Choroid plexus epithelial cell (primary cell): ENCODE data around the gene GALNT12.

ENCODE experiments used
- DNase-seq: peaks from one replicate; pipeline ENCODE4 v3.0.0-alpha.2; 2010; ENCODE audit warnings: low read depth
- H3K4me3 ChIP-seq: 2 replicates; pipeline ENCODE4 v1.5.1; 2011; ENCODE audit warnings: low read depth, mild to moderate bottlenecking, control low read depth, low read length, moderate library complexity
- TF ChIP-seq, protein P1 (sequence below): conservative IDR thresholded peaks from 2 replicates; pipeline ENCODE4 v1.5.1; 2011; ENCODE audit warnings: low read depth, mild to moderate bottlenecking, control low read depth, inconsistent platforms, low read length, moderate library complexity

The GALNT12 gene

DNA sequence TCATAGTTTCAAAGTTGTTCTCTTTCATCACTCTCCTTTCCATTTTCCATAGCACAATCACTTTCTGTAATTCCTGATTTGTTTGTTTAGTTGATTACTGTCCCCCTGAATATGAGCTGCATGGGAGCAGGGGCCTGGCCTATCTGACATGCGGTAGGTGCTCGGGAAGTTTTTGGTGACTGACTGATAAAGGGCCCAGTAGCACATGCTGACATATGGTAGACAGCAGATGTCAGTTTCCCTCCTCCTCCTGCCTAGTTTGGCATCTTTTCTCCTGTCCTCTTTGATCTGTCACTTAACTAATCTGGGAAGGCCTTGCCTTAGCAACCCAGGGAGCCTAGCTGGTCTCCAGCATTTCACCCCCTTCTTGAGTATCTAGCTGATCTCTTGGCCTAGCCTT, 14.4 kb downstream of the GALNT12 start:
- TF ChIP-seq, protein P1, sequence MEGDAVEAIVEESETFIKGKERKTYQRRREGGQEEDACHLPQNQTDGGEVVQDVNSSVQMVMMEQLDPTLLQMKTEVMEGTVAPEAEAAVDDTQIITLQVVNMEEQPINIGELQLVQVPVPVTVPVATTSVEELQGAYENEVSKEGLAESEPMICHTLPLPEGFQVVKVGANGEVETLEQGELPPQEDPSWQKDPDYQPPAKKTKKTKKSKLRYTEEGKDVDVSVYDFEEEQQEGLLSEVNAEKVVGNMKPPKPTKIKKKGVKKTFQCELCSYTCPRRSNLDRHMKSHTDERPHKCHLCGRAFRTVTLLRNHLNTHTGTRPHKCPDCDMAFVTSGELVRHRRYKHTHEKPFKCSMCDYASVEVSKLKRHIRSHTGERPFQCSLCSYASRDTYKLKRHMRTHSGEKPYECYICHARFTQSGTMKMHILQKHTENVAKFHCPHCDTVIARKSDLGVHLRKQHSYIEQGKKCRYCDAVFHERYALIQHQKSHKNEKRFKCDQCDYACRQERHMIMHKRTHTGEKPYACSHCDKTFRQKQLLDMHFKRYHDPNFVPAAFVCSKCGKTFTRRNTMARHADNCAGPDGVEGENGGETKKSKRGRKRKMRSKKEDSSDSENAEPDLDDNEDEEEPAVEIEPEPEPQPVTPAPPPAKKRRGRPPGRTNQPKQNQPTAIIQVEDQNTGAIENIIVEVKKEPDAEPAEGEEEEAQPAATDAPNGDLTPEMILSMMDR = no peak
- no peak for DNase-seq
- H3K4me3 ChIP-seq = no peak overlapping the region

- no peak for DNase-seq
- TF ChIP-seq, protein P1 = no peak
- no peak overlapping the region for H3K4me3 ChIP-seq
These were observed 15.2 kb downstream of the GALNT12 start for GRCh38 chr9:98822661-98823060.

DNA sequence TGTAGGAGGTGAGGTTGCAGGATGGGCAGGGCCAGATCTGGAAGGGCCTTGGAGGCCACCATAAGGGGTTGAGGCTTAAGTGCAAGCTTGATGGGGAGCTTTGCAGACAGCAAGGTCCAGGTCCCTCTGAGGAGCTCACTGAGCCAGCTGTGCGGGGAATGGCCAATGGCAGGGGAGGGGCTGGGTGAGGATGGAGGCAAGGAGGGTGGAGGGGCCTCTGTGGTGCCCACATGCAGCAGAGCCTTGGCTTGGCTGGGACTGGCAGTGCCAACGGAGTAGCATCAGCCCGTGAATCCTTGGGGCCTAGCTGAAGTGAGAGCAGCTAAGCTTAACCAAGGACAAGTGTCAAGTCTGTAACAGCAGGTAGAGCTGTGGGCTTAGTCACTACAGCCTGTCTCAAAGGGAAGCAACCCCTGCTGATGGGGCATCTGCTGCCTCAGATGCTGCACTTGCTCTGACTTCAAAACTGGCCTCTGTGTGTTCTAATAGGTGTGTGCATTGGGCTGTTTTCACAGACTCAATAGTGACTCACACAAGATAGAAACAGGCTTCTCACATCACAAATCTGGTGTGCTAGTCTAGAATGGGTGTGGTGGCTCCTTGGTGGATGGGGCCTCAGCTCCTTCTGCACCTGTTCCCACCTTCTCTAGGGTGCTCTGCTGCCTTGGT, 16.3 kb downstream of the GALNT12 start:
- H3K4me3 ChIP-seq = no peak overlapping the region
- no peak for DNase-seq
- TF ChIP-seq, protein P1 = no peak

- TF ChIP-seq, protein P1 = no peak
- DNase-seq = no peak
These were observed 17.9 kb downstream of the GALNT12 start for GRCh38 chr9:98825414-98825813.

GRCh38 chr9:98826716-98827115, 19.2 kb downstream of the GALNT12 start:
- DNase-seq = no peak
- TF ChIP-seq, protein P1 = no peak
- H3K4me3 ChIP-seq = no peak overlapping the region

More at GRCh38 chr9:98825414-98825813, 17.9 kb downstream of the GALNT12 start:
- no peak overlapping the region for H3K4me3 ChIP-seq

DNA sequence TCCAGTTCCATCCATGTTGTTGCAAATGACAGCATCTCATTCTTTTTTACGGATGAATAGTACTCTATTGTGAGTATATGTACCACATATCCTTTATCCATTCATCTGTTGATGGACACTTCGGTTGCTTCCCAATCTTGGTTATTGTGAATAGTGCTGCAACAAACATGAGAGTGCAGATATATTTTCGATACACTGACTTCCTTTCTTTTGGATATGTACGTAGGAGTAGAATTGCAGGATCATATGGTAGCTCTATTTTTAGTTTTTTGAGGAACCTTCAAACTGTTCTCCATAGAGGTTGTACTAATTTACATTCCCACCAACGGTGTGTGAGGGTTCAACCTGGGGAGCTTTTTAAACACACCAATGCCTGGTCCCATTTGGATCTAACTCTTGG, 22.3 kb downstream of the GALNT12 start:
- no peak overlapping the region for H3K4me3 ChIP-seq
- TF ChIP-seq, protein P1 = no peak
- DNase-seq = no peak

- H3K4me3 ChIP-seq = no peak overlapping the region
- TF ChIP-seq, protein P1 = no peak
- no peak for DNase-seq
These were observed 23.1 kb downstream of the GALNT12 start for GRCh38 chr9:98830554-98830953.
